GM19023 (cell line): ENCODE measurements around the gene SLC27A5.
"Not testable (repeated sequence)": the region's sequence is repeated elsewhere in the genome, so short reads cannot be mapped to it uniquely, and the experiment has no call there.

Experiments used
- ATAC-seq: cut with Tn5 transposase; IDR thresholded peaks from one replicate; pipeline ENCODE4 v1.9.1; 2021; ENCODE audit warnings: mild to moderate bottlenecking, moderate library complexity; ENCODE audit not compliant: unreplicated experiment

Gene SLC27A5

DNA sequence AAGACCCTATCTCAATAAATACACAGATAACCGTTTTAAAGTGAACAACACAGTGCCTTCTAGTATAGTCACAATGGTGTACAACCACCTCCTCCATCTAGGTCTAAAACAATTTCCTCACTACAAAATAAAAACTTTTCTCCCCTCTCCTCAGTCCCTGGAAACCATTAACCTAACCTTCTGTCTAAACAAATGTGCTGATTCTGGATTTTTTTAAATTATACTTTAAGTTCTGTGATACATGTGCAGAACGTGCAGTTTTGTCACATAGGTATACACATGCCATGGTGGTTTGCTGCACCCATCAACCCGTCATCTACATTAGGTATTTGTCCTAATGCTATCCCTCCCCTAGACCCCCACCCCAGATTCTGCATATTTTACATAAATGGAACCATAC, 17.6 kb upstream of the SLC27A5 start:
- ATAC-seq = no peak

DNA sequence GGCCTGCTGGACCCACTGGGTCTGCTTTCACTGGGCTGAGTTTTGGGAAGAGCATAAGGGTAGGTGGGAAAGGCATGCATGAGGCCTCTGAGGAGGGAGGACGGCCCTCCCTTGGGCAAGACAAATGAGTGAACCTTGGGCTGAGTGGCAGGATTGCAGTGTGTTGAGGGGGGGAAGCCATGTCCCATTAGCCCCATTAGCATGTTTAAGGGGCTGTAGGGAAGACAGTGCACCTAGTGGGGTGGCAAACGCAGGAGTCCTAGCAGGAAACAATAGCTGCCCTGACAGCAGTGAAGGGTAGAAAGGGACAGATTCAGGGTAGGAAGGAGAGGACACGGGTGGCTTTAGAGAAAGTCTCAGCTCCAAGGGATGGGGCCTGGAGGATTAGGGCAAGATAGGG, 10.9 kb upstream of the SLC27A5 start:
- ATAC-seq = no peak

DNA sequence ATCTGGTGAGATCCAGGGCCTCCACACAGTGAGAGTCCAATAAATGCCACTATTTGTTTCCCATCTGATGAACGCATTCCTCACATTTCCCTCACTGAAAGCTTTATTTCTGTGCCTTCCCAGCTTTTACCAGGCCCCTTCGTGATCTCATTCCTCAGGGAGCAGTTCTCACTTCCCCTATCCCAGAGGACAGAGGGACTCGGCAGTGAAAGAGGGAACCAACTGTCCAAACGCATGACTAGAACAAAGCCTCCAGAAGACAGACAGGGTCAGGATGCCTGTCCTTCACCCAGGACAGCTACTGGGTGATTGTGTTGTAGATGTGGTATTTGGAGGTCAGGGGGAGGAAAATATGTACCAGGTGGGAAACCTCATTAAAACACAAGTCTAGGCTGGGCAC, 9.9 kb upstream of the SLC27A5 start:
- no peak for ATAC-seq

DNA sequence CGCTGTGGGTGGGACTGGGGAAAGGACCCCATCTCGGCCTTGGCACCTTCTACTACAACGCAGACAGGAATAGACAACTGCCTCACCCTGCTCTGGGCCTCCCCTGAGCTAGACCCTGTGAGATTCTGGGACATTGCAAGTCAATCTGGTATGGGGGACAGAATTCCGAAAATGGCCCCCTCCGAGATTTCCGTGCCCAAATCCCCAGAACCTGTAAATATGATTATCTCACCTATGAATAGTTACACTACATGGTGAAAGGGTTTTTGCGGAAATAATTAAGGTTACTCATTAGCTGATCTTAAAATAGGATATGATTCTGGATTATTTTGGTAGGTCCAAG, 8.4 kb upstream of the SLC27A5 start:
- ATAC-seq = no peak

DNA sequence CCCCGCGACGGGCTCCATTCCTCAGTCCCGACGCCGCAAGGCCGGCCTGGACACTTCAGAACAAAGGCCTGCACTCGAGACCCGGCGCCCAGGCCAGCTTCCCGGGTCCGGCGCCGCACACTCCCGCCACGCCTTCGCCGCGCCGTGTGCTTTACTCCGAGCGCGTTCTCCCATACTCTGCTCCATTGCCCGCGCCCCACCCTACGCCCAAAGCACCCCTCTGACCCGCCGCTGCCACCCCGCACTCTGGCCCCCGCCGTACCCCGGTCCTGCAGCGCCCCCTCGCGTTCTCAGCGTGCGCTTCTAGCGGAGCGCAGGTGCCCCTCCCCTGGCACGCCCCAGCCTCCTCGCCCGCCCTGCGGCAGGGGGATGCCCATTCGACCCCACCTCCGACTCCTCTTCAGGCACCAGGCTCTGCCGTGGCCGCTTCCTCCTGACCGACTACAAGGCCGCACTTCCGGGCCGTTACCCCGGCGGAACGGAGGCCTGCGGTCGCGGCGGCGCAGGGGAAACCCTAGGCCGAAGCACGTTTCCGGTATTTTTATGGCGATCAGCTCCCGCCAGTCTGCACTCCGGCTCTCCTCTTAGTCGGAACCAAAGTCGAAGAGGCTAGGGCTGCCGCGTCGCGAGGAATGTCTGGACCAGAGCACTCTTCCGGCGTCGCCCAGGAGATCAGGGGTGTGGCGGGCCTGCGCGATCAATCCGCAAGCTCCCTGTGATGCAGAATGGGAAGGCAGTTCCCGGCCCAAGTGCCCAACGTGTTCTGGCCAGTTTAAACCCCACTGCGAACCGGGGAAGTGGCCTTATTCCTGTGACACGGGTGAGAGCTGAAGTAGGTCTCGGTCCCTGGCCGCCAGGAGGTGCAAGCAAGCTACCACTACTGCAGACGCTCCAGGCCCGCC, 7.8 kb upstream of the SLC27A5 start, which contains the start of gene ZBTB45:
TSS of gene ZBTB45 (minus strand) at position 456 of the 902 bp plus-strand sequence. CDS start 2,137 bp downstream, outside the sequence.
- peak; percentile 76 for ATAC-seq

DNA sequence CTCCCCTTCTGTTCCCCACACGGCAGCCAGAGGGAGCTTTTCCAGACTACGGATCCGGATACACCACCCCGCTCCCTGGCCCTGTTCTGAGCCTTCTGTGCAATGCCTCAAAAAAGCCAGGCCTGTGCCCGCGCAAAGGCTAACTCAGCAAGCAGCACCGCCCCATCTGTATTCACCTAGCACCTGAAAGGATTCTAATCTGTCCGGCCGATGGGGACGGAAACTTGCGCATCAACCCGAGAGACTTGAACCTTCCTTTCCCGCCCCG, 7.2 kb upstream of the SLC27A5 start:
- no peak for ATAC-seq

DNA sequence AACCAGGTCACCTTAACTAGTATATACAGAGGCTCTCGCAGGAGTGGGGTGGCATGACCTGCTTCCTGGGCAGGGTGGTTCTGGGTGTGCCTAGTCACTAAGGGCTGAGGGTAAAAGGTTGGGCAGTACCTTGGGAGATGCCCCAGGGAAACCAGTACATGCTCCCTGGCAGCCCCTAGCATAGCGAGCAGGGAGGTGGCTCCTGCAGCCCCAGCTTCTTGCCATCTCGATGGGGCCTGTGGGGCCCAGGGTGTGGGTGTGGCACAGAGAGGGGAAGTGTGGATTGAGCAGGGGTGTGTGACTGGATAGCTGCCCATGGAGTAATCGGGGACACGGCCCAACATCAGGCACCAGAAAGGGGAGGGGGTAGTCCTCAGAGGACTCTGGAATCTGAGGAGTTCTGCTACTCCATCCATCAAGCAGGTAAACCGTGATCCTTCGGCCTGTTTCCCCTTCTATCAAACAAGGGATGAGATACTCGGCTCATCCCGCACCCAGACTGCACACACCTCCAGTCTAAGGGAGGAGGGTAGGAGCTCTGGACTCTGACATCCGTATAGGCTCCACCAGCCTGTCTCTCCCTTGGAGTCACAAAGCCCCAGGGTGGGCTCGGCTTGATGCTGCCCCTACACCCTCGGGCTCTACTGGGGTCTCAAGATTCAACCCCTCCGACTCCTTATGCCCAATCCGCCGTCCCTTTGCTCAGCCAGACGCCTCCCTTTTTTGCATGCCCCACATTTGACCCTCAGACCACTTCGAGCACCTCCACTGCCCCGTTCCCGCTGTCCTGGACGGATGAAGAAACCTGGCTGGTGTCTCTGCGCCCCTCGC, 6.7 kb upstream of the SLC27A5 start:
- ATAC-seq = no peak

DNA sequence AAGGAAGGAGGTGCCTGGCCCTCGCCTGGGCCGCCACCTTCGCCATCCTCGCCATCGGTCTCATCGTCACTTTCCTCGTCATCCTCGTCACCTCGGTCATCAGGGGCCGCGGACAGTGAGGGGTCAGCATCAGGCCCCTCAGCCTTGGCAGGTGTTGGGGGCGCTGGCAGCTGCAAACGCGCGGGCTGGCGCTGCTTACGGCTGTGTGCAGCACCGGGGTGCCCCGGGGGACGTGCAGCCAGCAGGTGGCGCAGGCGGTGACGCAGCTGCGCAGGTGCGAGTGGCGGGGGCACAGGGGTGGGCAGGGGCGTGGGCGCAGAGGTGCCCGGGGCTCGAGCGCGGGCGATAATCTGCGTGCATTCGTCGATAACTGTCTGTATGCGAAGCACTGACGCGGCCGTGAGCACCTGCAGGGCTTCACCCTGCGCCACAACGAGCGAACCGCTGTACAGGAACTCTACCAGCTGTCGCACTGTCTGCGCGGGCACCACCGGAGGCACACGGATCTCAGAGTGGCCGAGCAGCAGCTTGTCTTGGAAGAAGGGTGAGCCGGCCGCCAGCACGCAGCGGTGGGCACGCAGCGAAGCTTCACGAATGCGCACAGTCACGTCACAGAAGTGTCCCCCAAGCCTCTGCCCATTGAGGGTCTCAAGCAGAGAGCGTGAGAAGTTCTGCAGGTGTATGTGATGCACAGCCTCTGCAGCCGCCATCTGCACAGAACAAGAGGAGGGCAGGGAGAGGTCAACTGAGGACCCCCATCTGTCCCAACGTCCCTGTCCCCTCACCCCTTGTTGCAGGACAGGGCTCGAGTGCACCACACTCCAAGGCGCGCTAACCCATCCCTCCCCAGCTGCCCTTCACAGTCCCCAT, 5.4 kb upstream of the SLC27A5 start:
- no peak for ATAC-seq

DNA sequence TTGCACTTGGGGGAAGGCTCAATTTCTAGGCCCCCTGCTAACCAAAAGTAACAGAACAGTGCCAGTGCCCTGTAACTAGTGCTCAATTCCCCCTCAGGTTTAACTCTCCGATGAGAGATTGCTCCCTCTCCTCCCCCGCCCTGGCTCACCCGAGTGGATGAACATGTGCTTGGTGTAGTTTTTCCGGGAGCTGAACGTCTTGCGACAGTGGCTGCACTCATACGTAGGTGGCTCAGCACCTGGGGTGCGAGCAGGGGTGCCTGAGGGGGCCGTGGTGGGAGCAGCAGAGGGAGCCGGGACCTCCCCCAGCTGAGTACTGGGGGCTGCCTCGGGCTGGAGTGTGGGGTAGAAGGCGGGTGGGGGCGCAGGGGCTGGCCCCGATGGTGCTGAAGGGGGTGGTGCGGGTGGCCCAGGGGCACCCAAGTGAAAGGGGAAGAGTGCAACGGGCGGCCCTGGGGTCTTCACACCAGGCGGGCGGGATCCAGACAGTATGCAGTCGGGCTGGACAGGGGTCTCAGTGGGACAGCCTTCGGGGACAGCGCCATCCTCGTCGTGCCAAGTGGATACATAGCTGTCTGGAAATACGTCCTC, 4.5 kb upstream of the SLC27A5 start:
- ATAC-seq = no peak

DNA sequence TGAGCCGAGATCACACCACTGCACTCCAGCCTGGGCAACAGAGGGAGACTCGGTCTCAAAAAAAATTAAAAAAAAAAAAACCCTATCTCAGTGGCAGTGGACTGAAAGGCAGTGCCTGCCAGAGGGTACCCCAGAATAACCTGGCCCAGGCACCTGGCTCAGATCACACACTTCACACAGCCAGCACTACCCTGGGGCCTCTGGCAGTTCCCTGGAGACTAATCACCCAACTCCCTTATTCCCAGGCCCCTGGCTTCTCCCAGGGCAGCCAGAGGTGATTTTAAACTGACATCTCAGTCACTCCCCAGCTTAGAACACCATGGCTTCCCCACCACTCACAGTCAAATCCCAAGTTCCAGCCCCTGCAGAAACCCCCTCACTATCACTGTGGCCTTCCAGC, 3.5 kb upstream of the SLC27A5 start:
- no peak for ATAC-seq

DNA sequence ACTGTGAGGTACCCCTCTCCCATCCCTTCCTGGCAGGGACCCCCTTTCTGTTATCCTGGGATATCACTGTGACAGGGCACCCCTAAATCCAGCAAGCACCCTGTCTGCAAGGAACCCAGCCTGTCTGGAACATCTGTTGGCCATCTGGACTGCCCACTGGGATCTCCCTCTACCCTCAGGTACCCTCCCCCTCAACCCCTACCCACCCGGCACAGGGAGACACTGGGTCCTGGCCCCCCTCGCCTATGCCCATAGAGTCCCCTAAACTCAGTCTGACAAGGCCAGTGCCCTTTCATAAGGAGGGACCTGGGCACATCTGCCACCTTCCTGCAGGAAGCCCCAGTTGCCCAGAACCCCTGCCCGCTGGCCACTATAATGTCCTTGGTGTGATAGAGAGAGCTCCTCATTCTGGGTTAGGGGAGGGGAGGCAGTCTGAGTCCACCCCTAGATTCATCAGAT, 2.8 kb upstream of the SLC27A5 start:
- no peak for ATAC-seq

DNA sequence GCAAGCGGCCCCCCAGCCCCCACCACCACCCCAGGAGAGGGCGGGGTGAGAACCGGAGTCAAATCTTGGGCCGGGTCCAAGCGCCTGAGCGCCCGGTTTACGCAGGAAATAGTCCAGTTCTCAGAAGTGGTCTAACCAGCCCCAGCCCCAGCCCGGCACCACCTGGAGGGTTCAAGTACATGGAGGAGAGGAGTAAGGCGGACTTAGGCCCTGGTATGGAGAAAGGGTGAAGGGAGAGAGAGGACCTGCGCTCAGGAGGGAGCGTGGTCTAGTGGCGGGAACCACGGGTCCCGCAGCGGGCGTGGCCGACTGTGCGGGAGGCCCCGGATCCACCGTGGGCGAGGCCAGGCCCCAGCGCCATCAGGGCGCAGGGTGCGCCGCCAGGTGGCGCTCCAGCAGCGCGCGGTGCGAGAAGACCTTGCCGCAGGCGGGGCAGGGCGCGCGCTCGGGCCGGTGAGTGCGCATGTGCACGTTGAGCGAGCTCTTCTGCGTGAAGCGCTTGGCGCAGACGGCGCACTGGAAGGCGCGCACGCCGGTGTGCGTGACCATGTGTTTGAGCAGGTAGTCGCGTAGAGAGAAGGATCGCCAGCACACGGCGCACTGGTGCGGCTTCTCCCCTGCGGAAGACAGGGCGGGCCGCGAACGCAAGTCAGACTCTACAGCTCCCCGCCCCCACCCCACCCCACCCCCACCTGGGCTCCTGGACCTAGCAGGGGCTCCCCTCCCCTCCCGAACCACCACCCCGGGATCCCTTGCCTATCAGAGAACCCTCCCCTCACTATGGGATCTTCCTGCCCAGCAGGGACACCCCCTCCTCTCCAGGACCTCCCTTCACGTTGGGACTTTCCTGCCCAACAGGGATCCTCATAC, 2.1 kb upstream of the SLC27A5 start:
- ATAC-seq = peak; percentile 80

DNA sequence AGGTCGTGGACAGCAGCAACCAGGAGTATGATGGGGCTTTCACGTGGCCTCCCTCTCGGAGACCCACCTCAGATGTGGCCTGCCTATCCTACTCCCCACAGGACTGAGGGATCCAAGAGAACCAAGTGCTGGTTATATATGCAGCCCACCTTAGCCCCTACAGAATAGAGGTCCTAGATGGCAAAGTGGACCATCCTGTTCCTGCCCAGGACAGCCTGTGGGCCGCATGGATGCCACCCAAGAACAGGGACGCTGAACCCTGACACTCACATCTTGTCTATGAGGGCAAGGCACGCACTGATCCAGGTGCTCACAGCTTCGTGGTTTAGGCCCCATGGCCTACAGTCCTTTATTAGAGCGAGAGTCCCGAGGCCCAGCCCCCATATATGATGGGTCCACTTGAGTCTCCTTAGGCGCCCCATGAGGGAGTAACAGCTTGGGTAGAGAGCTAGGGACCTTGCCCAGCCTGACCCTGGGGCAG, 1.5 kb upstream of the SLC27A5 start:
- ATAC-seq = no peak

DNA sequence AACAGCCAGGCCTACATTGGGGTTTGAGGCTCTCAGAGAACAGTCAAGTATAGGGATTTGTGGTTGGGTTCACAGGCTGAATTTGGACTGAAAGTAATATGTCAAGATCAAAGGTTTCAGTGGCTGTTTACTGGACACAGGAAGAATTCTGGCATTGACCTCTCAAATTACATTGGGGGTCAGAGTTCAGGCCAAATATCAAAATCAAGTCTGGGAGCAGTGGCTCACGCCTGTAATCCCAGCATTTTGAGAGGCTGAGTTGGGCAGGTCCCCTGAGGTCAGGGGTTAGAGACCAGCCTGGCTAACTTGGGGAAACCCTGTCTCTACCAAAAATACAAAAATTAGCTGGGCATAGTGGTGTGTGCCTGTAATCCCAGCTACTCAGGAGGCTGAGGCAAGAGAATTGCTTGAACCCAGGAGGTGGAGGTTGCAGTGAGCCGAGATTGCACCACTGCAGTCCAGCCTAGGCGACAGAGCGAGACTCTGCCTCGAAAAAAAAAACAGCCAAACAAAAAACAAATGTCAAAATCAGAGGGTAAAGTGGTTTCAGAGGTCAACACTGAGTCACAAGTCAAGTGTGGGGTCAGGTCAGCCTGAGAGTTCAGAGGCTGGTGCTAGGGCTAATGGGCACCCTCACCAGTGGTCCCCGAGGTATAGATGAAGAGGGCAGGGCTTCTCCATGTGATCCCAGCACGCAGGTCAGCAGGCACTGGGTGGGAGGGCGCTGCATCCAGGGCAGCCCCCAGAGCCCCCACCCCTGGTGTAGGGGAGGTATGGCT, 1.5 kb downstream of the SLC27A5 start:
- ATAC-seq = no peak

DNA sequence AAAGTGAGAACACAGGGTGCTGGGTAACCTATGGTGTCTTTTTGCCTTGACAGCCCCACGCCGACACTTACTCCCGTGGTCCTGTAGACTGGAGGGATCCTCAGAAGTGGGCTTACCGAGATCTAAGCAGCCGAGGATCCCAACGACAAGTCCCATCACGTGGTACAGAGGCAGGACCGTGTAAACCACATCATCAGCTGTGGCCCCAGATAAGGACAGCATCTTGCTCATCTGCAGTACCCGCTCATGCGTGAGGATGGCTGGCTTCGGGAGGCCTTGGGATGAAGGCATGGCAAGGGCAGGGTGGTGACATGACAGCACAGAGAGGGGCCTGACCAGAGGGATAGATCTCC, 2.1 kb downstream of the SLC27A5 start:
- ATAC-seq = no peak

DNA sequence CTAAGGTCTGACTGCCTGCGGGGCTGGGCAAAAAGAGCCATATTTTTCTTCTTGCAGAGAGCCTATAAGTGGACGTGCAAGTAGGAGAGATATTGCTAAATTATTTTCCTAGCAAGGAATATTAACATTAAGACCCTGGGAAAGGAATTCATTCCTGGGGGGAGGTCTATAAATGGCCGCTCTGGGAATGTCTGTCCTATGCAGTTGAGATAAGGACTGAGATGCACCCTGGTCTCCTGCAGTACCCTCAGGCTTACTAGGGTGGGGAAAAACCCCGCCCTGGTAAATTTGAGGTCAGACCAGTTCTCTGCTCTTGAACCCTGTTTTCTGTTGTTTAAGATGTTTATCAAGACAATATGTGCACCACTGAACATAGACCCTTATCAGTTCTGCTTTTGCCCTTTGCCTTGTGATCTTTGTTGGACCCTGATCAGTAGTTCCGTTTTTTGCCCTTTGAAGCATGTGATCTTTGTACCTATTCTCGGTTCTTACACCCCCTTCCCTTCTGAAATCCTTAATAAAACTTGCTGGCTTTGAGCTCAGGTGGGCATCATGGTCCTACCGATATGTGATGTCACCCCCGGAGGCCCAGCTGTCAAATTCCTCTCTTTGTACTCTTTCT, 4.1 kb downstream of the SLC27A5 start:
- ATAC-seq = not testable (repeated sequence)

DNA sequence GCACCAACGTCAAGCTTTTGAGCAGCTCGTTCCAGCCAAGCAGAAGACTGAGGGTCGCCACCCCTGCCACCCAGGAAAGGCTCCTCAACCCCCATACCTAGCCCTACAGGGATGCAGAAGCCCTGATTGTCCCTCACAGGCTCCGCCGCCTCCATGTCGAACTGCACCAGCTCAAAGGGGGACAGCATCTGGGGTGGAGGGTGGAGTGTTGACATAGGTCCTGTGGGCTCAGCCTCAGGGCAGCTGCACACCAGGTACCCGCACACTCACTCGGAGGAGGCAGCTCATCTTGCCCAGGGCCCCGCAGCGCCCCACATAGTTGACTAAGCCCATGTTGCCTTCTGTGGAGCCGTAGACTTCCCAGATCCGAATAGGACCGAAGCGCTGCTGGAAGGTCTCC, 11.6 kb downstream of the SLC27A5 start:
- ATAC-seq = no peak
